Mesenchymal stem cell (in vitro differentiated cells and primary cell): ENCODE results near the gene ACAT1.
A peak's percentile ranks its signal among the peaks of the same experiment; 100 is the strongest.
"Not testable (repeated sequence)": the region's sequence is repeated elsewhere in the genome, so short reads cannot be mapped to it uniquely, and the experiment has no call there.

Source experiments
- DNase-seq: peaks from one replicate; pipeline ENCODE4 v3.0.0-alpha.2; 2013
- H2AFZ ChIP-seq: one replicate; pipeline ENCODE4 v1.6.1; 2013; ENCODE audit warnings: low read depth, mild to moderate bottlenecking, control low read depth, inconsistent platforms, low read length, moderate library complexity
- H2AK5ac ChIP-seq: 2 replicates; pipeline ENCODE4 v1.6.1; 2013; ENCODE audit warnings: low read length, moderate library complexity, mild to moderate bottlenecking, inconsistent platforms; ENCODE audit not compliant: severe bottlenecking
- H2BK120ac ChIP-seq: one replicate; pipeline ENCODE4 v1.6.1; 2013; ENCODE audit warnings: low read depth, mild to moderate bottlenecking, inconsistent platforms, low read length, moderate library complexity
- H2BK12ac ChIP-seq, 2 experiments: one replicate each; pipeline ENCODE4 v1.6.1; 2013; ENCODE audit warnings: inconsistent platforms in 2 of 2, low read length in 2 of 2, mild to moderate bottlenecking in 2 of 2, moderate library complexity in 2 of 2, control low read depth in 1 of 2
- H2BK15ac ChIP-seq: one replicate; pipeline ENCODE4 v1.6.1; 2013; ENCODE audit warnings: mild to moderate bottlenecking, low read depth, inconsistent platforms; ENCODE audit not compliant: poor library complexity, severe bottlenecking
- H2BK5ac ChIP-seq: 2 replicates; pipeline ENCODE4 v1.6.1; 2013; ENCODE audit warnings: low read depth, mild to moderate bottlenecking, low read length, control low read depth, inconsistent platforms; ENCODE audit not compliant: poor library complexity, severe bottlenecking
- H3K14ac ChIP-seq, 2 experiments: one replicate each; pipeline ENCODE4 v1.6.1; 2013; ENCODE audit warnings: inconsistent platforms in 2 of 2, low read length in 2 of 2, control low read depth in 1 of 2, mild to moderate bottlenecking in 1 of 2, moderate library complexity in 1 of 2
- H3K18ac ChIP-seq, 2 experiments: one replicate each; pipeline ENCODE4 v1.6.1; 2013; ENCODE audit warnings: inconsistent platforms in 2 of 2, low read length in 2 of 2, control low read depth in 1 of 2, low read depth in 1 of 2, mild to moderate bottlenecking in 1 of 2
- H3K23ac ChIP-seq, 2 experiments: one replicate each; pipeline ENCODE4 v1.6.1; 2013; ENCODE audit warnings: inconsistent platforms in 2 of 2, low read length in 2 of 2, mild to moderate bottlenecking in 2 of 2, moderate library complexity in 2 of 2, control low read depth in 1 of 2
- H3K27ac ChIP-seq: 2 replicates; pipeline ENCODE4 v1.5.1; 2013; ENCODE audit warnings: mild to moderate bottlenecking, moderate library complexity, low read length, control low read depth, inconsistent platforms; ENCODE audit not compliant: poor library complexity, severe bottlenecking
- H3K27me3 ChIP-seq, 2 experiments: 2 replicates each; pipeline versions ENCODE4 v1.6.1 to v1.7.0; 2013; ENCODE audit warnings: low read length in 2 of 2, mild to moderate bottlenecking in 2 of 2, moderate library complexity in 2 of 2, control low read depth in 1 of 2, inconsistent platforms in 1 of 2; ENCODE audit not compliant: control insufficient read depth in 1 of 2, insufficient read depth in 1 of 2
- H3K36me3 ChIP-seq, 2 experiments: 2 replicates each; pipeline versions ENCODE4 v1.6.1 to v1.7.0; 2013; ENCODE audit warnings: low read length in 2 of 2, control low read depth in 1 of 2, inconsistent platforms in 1 of 2, low read depth in 1 of 2, mild to moderate bottlenecking in 1 of 2; ENCODE audit not compliant: insufficient read depth in 2 of 2, control insufficient read depth in 1 of 2
- H3K4ac ChIP-seq, 2 experiments: one replicate each; pipeline ENCODE4 v1.6.1; 2013; ENCODE audit warnings: inconsistent platforms in 2 of 2, low read length in 2 of 2, mild to moderate bottlenecking in 2 of 2, moderate library complexity in 2 of 2, control low read depth in 1 of 2, low read depth in 1 of 2
- H3K4me1 ChIP-seq: 2 replicates; pipeline ENCODE4 v1.6.1; 2013; ENCODE audit warnings: low read depth, low read length, control low read depth; ENCODE audit not compliant: control insufficient read depth, insufficient read depth
- H3K4me2 ChIP-seq: 2 replicates; pipeline ENCODE4 v1.6.1; 2013; ENCODE audit warnings: low read length, mild to moderate bottlenecking, inconsistent platforms; ENCODE audit not compliant: poor library complexity, severe bottlenecking
- H3K4me3 ChIP-seq, 2 experiments: 2 replicates each; pipeline versions ENCODE4 v1.5.1 to v1.7.0; 2013; ENCODE audit warnings: low read length in 2 of 2, mild to moderate bottlenecking in 2 of 2, control low read depth in 1 of 2, low read depth in 1 of 2; ENCODE audit not compliant: insufficient read depth in 1 of 2
- H3K79me1 ChIP-seq: replicated peaks from 2 replicates; pipeline ENCODE4 v1.6.1; 2013; ENCODE audit warnings: mild to moderate bottlenecking, control low read depth, low read length, inconsistent platforms; ENCODE audit not compliant: poor library complexity, severe bottlenecking
- H3K9ac ChIP-seq: 2 replicates; pipeline ENCODE4 v1.7.0; 2013; ENCODE audit warnings: mild to moderate bottlenecking, low read length, moderate library complexity
- H3K9me3 ChIP-seq: 2 replicates; pipeline ENCODE4 v1.7.0; 2013; ENCODE audit warnings: mild to moderate bottlenecking, low read length; ENCODE audit not compliant: control insufficient read depth
- H4K8ac ChIP-seq: one replicate; pipeline ENCODE4 v1.6.1; 2013; ENCODE audit warnings: inconsistent platforms, mild to moderate bottlenecking, low read length, moderate library complexity
- H4K91ac ChIP-seq: one replicate; pipeline ENCODE4 v1.6.1; 2013; ENCODE audit warnings: mild to moderate bottlenecking, low read length, inconsistent platforms
- WGBS: methylation state at CpG from one replicate; pipeline ENCODE4 v1.1.7; 2013; ENCODE audit warnings: mixed read lengths; 5-methylcytosine and 5-hydroxymethylcytosine counted together

ACAT1 gene

GRCh38 chr11:108112057-108112456, 9.3 kb upstream of the ACAT1 start:
- no peaks in the 10 kb centered on the region for H3K9me3 ChIP-seq
- no peak overlapping the region for H2BK15ac ChIP-seq
- peaks cover 10% of the 10 kb centered on the region for H3K4me1 ChIP-seq
- no peaks in the 10 kb centered on the region for H3K27me3 ChIP-seq
- DNase-seq = peak; percentile 64
- peaks cover 9 to 23% of the 10 kb centered on the region in 2 experiments for H3K36me3 ChIP-seq
- peaks cover 2% of the 10 kb centered on the region for H3K79me1 ChIP-seq
- H4K91ac ChIP-seq = no peak overlapping the region
- H3K4ac ChIP-seq = no peak overlapping the region
- no peak overlapping the region for H3K23ac ChIP-seq
- H3K27ac ChIP-seq = no peak overlapping the region
- no peak overlapping the region for H3K14ac ChIP-seq
- H2BK5ac ChIP-seq = no peak overlapping the region
- no peak overlapping the region for H2BK12ac ChIP-seq
- WGBS = 99% methylated on average over 2 of the region's 2 CpGs
- no peak overlapping the region for H3K18ac ChIP-seq
- no peak overlapping the region for H3K9ac ChIP-seq
- no peak overlapping the region for H4K8ac ChIP-seq
- no peak overlapping the region for H2AFZ ChIP-seq
- no peak overlapping the region for H2AK5ac ChIP-seq
- no peak overlapping the region for H3K4me3 ChIP-seq
- no peak overlapping the region for H3K4me2 ChIP-seq
- H2BK120ac ChIP-seq = no peak overlapping the region

DNA sequence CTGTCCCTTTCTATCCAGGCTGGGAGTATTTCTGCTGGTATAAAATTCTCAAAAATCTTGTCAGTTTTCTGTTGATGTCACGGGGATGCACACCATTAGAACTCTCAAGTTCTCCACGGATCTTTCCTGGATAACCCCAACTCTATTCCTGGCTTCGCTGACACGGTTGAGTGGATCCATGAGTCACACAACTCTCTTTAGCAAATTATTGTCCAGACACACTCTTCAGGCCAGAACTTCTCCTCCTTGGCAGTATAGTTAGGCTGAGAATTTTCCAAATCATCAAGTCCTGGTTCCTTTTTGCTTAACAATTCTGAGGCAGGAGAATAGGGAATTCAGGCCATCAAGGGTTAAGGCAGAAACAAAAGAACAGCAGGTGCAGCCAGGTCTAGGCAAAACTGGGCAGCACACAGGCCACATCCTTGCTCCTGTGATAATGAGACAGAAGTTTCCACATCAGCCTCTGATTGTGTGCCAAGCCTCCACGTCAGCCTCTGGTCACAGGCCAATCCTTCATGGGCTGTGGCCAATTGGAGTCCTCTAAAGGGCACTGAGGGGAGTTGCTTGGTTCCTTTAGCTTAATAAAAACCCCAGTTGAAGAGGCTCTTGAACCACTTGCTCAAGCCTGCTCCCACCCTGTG, 5.7 kb upstream of the ACAT1 start:
- H3K4me1 ChIP-seq = peaks cover 10% of the 10 kb centered on the region
- H2AFZ ChIP-seq = no peak overlapping the region
- peak overlapping the region in 1 of 2 experiments; percentile 38 for H3K4ac ChIP-seq
- DNase-seq = peak; percentile 89
- H3K23ac ChIP-seq = no peak overlapping the region
- peak overlapping the region; percentile 56 for H3K4me2 ChIP-seq
- H2AK5ac ChIP-seq = peak overlapping the region; percentile 83
- H3K9ac ChIP-seq = peak overlapping the region; percentile 60
- peak overlapping the region; percentile 10 for H2BK5ac ChIP-seq
- H2BK15ac ChIP-seq = no peak overlapping the region
- H2BK120ac ChIP-seq = no peak overlapping the region
- H3K79me1 ChIP-seq = peaks cover 2% of the 10 kb centered on the region
- no peak overlapping the region for H3K4me3 ChIP-seq
- no peak overlapping the region for H4K8ac ChIP-seq
- no peak overlapping the region for H3K14ac ChIP-seq
- H3K27ac ChIP-seq = peak overlapping the region; percentile 95
- 53% methylated on average over 5 of the region's 5 CpGs for WGBS
- peaks cover 3 to 8% of the 10 kb centered on the region in 2 experiments for H3K36me3 ChIP-seq
- H2BK12ac ChIP-seq = no peak overlapping the region
- H3K27me3 ChIP-seq = no peaks in the 10 kb centered on the region
- no peaks in the 10 kb centered on the region for H3K9me3 ChIP-seq
- no peak overlapping the region for H3K18ac ChIP-seq
- no peak overlapping the region for H4K91ac ChIP-seq

DNA sequence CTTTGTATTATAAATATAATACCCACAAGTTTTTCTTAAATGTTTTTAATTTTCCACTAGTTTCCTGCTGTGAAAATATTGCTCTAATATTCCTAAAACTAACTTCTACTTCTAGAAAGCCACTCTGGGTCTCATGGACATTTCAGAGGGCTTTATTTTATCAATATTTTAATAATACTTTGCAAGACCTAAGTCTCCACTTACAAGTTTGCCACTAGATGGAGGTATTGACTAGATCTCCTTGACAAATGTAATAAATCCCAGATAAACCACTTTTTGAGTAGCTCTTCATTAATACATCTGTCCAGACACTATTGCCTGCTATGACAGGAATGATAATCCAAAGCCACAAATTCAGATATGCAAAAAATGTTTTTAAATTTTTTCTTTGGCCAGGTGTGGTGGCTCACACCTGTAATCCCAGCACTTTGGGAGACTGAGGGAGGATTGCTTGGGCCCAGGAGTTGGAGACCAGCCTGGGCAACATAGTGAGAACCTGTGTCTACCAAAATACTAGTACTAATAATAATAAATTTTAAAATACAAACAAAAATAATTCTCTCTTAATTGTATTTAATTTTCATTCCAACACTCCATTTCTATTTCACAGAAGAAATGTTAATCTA, 3.5 kb upstream of the ACAT1 start:
- Histone ChIP-seq H3K9ac (no peak overlapping the region), H2BK12ac (no peak overlapping the region), H3K36me3 (peaks cover 0 to 3% of the 10 kb centered on the region in 2 experiments), H3K27ac (no peak overlapping the region), H2BK15ac (no peak overlapping the region), H2BK120ac (no peak overlapping the region), H3K4ac (no peak overlapping the region), H3K4me2 (no peak overlapping the region), H3K4me3 (no peak overlapping the region), H3K14ac (no peak overlapping the region), H3K4me1 (peaks cover 13% of the 10 kb centered on the region), H3K18ac (no peak overlapping the region), H2AK5ac (no peak overlapping the region), H4K8ac (no peak overlapping the region), H3K79me1 (peaks cover 7% of the 10 kb centered on the region), H3K27me3 (no peaks in the 10 kb centered on the region), H2BK5ac (no peak overlapping the region), H3K23ac (no peak overlapping the region), H4K91ac (no peak overlapping the region), H3K9me3 (no peaks in the 10 kb centered on the region), H2AFZ (no peak overlapping the region)
- DNase-seq = peak; percentile 53

- not testable (repeated sequence) for H3K36me3 ChIP-seq, H3K4me1 ChIP-seq, H2BK120ac ChIP-seq, H4K91ac ChIP-seq, H2AFZ ChIP-seq, H3K23ac ChIP-seq, H2BK5ac ChIP-seq, H2BK12ac ChIP-seq, H2AK5ac ChIP-seq, H3K14ac ChIP-seq, H3K27me3 ChIP-seq, H3K27ac ChIP-seq, H3K9me3 ChIP-seq, DNase-seq
- Histone ChIP-seq H3K4me3 (peak overlapping the region; percentile 75 to 96), H3K4me2 (peak overlapping the region; percentile 80), H3K4ac (peak overlapping the region in 1 of 2 experiments; percentile 44), H2BK15ac (peak overlapping the region; percentile 36), H3K18ac (peak overlapping the region in 1 of 2 experiments; percentile 66), H3K79me1 (peaks cover 11% of the 10 kb centered on the region), H4K8ac (peak overlapping the region; percentile 42), H3K9ac (peak overlapping the region; percentile 92)
- WGBS = 83% methylated on average over 5 of the region's 7 CpGs
These were observed 462 bp upstream of the ACAT1 start for GRCh38 chr11:108120936-108121273.
